NCI-H1930 (cell line): ENCODE measurements around the gene RNF151.
"Not testable (repeated sequence)": the region's sequence is repeated elsewhere in the genome, so short reads cannot be mapped to it uniquely, and the experiment has no call there.

ENCODE experiments used
- DNase-seq, 2 experiments: peaks; one replicate each; lab custom pipeline; 2025; lab: John Stamatoyannopoulos, UW

RNF151 gene

GRCh38 chr16:1938910-1939309 is 27.7 kb upstream of the RNF151 start:
- no peak for DNase-seq

DNA sequence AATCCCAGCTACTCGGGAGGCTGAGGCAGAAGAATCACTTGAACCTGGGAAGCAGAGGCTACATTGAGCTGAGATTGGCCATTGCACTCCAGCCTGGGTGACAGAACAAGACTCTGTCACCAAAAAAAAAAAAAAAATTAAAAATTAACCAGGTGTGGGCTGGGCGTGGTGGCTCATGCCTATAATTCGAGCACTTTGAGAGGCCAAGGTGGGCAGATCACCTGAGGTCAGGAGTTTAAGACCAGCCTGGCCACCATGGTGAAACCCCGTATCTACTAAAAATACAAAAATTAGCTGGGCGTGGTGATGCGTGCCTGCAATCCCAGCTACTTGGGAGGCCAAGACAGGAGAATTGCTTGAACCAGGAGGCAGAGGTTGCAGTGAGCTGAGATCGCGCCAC is 26.8 kb upstream of the RNF151 start:
- DNase-seq: not testable (repeated sequence)

DNA sequence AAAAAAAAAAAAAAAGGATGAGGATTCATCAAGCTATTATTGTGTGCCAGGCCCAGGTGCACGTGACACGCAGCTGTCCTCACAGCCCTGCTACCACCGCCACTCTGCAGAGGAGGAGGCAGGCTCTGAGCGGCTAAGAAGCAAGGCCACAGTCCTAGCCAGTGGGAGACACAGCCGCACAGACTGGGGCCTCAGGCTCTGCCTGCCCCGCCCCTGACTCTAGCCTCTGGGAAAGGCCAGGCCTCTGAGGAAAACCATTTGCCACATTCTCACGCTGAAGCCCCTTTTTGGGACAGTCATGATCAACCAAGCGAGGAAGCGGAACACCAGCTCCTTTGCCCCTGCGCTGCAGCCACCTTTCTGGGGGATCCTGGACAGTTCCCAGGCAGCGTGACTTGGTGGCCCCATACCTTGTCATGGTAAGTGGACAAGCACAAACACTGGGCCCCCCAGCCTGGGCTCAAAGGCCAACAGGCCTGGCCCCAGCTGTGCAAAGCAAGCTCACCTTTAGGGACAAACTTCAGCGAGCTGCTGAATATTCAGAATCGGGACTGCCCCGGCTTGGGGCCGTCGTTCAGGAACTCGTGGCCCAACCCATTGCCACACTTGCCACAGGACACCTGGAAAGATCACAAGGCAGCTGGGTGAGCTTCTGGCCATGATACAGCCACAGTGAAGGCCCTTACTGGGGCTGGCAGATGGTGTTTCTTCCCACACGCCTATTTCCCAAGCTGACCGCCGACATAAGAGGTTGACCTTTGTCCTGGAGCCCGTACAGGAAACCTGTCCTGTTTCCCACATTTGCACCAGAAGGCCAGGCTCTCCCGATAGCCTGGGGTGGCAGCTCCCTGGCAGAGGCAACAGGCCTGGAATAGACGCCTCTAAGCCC is 26.1 kb upstream of the RNF151 start:
- no peak for DNase-seq

- DNase-seq: no peak
Measured at GRCh38 chr16:1941162-1942046, 25.3 kb upstream of the RNF151 start.

DNA sequence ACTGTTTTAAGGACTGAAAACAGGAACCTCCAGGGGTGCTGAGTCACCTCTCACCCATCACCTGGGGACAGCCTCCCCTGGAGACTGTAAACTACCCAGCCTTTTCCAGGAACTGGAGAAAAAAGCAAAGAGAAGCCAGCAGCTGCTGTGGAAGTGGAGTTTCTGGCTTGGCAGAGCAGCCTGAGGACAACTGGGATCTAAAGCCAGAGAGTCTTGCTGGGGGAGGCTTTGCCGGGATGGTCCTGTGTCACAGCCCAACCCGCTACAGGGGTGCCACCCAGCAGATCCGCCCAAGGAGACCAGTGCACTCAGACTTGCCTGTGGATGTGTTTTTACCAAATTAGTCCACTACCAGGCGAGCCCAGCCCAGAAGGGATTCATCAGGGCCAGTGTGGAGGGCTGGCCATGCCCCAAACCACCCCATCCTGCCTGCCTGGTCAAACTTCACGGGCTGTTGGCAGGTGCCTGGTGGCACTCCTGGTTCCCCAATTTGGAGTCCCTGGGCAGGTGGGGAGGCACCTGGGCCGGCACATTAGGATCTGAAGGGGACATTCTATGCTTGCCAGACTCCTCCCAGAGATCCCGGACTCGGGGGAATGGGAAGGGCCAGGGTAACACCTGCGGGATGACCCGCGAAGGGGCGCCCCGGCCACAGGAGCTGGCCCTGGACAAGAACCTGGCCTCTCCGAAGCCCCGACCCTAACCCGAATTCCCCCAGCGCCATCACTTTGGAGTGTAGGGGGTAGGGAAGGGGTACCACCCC is 24.4 kb upstream of the RNF151 start:
- no peak for DNase-seq

DNA sequence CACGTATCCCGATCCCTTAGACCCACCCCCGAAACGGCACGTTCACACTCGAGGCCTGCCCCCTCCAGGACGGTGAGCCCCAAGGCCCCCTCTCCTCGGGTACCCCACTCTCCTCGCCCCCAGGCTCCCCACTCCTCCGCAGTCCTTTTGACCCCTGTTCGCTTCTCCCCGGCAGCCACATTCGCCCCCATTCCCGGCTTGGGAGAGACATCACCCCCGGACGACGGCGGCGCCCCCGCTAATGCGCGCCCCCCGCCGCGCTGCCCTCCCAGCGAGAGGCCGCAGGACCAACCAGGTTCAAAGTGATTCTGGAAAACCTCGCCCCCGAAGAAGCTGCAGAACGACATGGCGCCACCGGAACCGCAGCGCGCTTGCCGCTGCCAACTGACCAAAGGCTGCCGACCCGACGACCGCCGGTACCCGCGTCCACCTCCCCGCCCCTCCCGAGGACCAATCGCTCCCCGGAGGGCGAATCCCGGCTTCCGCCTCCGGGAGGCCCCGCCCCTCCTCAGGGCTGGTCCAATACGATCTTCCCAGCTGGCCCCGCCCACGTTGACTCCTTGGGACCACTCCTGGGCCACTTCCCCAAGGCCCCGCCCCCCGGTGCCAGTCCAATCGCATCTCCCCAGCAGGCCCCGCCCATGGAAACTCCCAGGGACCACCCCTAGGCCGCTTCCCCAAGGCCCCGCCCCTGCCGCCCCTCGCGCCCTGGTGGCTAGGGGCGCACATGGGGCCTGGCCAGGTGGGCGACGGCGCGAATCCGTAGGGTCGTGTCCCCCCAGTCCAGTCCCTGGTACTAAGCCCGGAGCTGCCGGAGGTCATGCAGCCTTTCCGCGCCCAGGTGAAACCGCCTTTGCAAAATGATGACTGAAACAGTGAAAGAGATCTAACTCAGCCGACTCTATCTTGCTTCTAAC is 23.6 kb upstream of the RNF151 start, which contains the start of gene MSRB1:
Gene MSRB1, minus strand, starts transcription at position 390 of the 917 bp plus-strand sequence. Its CDS starts 43 bp downstream, at position 347.
- DNase-seq: peak; percentile 100

GRCh38 chr16:1944612-1945199 is 21.9 kb upstream of the RNF151 start:
- DNase-seq: no peak

- no peak for DNase-seq
Measured at GRCh38 chr16:1945559-1946391, 20.9 kb upstream of the RNF151 start.

- DNase-seq: no peak
Measured at GRCh38 chr16:1946495-1947368, 19.9 kb upstream of the RNF151 start.

GRCh38 chr16:1947369-1947670 is 19.3 kb upstream of the RNF151 start:
- DNase-seq: no peak

DNA sequence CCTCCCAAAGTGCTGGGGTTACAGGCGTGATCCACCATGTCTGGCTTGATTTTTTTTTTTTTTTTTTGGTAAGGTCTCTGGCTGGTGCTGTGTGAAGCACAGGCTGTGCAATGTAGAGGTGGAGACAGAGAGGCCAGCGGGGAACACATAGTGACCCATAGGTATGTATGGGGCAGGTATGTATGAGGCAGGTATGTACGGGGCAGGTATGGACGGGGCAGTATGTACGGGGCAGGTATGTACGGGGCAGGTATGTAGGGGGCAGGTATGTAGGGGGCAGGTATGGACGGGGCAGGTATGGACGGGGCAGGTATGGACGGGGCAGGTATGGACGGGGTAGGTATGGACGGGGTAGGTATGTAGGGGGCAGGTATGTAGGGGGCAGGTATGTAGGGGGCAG is 17.1 kb upstream of the RNF151 start:
- no peak for DNase-seq

GRCh38 chr16:1950047-1950446 is 16.6 kb upstream of the RNF151 start:
- DNase-seq: no peak

- no peak for DNase-seq
Measured at GRCh38 chr16:1950559-1950958, 16.1 kb upstream of the RNF151 start.

DNA sequence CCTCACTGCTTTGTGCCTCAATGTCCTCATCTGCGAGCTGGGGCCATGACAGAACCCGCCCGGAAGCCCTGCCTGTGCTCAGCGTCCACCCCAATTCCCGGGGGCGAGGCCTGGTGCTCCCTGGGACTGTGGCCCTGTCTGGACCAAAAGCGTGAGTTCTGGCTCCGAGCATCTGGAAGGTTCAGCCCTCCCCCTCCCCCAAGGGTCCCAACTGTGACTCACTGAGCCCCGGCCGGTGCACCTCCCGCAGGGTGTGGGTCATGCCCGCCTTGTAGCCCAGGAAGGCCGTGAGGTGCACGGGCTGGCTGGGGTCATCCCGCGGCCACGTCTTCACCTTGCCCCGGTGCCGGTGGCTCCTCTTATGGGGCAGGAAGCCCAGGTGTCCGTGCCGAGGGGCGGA is 12.9 kb upstream of the RNF151 start:
- DNase-seq: no peak

DNA sequence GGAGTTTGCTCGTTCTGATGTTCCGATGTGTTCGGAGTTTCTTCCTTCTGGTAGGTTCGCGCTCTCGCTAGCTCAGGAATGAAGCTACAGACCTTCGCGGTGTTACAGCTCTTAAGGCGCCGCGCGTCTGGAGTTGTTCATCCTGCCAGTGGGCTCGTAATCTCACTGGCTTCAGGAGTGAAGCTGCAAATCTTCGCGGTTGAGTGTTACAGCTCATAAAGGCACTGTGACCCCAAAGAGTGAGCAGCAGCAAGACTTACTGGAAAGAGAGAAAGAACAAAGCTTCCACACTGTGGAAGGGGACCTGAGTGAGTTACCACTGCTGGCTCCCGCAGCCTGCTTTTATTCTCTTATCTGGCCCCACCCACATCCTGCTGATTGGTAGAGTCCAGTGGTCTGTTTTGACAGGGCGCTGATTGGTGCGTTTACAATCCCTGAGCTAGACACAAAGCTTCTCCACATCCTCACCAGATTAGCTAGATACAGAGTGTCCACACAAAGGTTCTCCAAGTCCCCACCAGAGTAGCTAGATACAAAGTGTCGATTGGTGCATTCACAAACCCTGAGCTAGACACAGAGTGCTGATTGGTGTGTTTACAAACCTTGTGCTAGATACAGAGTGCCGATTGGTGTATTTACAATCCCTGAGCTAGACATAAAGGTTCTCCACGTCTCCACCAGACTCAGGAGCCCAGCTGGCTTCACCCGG is 9.1 kb upstream of the RNF151 start:
- DNase-seq: not testable (repeated sequence)

DNA sequence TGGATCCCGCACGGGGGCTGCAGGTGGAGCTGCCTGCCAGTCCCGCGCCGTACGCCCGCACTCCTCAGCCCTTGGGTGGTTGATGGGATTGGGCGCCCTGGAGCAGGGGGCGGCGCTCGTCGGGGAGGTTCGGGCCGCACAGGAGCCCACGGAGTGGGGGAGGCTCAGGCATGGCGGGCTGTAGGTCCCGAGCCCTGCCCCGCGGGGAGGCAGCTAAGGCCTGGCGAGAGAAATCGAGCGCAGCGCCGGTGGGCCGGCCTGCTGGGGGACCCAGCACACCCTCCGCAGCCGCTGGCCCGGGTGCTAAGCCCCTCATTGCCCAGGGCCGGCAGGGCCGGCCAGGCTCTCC is 8.5 kb upstream of the RNF151 start:
- DNase-seq: not testable (repeated sequence)

DNA sequence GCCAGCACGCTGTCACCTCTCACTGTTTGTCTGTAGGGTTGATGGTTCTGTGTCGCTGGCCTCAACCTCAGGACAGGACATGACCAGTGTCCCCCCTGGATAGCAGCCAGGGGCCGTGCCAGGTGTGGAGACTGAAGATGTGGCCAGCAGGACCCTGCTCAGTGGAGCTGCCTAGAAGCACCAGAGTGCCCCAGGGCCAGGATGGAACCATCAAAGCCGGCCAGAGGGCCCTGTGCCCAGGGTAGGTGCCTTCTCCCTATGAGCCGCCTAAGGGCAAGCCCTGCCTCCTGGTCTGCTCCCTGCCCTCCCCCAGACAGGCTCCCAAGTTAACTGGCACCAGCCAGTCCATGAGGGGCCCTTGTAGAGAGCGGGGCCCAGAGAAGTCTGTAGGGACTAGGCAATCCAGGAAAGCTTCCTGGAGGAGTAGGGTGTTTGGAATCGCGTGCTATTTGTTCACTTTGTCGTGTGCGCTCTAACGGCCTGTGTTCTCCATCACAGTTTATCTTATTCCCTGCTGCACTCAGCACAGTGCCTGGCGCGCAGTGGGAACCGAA is 7.9 kb upstream of the RNF151 start:
- no peak for DNase-seq
